ENCODE measurements around the gene OR5P2.
"Not testable (repeated sequence)": the region's sequence is repeated elsewhere in the genome, so short reads cannot be mapped to it uniquely, and the experiment has no call there.

Gene OR5P2

DNA sequence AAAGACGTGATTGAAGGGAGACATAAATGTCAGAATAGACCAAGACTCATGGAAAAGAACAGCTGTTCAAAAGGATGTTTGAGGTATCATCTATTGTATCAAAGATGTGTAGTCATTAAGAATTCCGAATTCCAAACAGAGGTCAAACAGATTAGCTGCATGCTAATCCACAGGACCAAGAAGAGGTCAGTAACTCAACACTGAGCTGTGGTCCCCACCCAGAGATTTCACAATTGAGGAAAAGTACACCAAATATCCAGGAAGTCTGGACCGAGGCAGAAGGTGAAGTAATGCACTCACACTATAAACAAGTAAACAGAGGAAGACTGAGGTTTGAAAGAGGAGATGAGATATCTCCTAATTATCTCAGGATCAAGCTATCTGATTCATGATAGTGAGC is 29.6 kb upstream of the OR5P2 start:
- TF ChIP-seq, protein P1, sequence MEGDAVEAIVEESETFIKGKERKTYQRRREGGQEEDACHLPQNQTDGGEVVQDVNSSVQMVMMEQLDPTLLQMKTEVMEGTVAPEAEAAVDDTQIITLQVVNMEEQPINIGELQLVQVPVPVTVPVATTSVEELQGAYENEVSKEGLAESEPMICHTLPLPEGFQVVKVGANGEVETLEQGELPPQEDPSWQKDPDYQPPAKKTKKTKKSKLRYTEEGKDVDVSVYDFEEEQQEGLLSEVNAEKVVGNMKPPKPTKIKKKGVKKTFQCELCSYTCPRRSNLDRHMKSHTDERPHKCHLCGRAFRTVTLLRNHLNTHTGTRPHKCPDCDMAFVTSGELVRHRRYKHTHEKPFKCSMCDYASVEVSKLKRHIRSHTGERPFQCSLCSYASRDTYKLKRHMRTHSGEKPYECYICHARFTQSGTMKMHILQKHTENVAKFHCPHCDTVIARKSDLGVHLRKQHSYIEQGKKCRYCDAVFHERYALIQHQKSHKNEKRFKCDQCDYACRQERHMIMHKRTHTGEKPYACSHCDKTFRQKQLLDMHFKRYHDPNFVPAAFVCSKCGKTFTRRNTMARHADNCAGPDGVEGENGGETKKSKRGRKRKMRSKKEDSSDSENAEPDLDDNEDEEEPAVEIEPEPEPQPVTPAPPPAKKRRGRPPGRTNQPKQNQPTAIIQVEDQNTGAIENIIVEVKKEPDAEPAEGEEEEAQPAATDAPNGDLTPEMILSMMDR (IDR thresholded peaks at IDR 0.05; ENCODE audit: low read depth, low read length): no peak
- in situ Hi-C loops (cut with HindIII; ENCODE audit: low sequenced_read_pairs): no loop called here
- H3K4me3 ChIP-seq (ENCODE audit: low read depth, low read length): no peak overlapping the region
- DNase-seq (ENCODE audit: low read depth, low spot score): no peak

DNA sequence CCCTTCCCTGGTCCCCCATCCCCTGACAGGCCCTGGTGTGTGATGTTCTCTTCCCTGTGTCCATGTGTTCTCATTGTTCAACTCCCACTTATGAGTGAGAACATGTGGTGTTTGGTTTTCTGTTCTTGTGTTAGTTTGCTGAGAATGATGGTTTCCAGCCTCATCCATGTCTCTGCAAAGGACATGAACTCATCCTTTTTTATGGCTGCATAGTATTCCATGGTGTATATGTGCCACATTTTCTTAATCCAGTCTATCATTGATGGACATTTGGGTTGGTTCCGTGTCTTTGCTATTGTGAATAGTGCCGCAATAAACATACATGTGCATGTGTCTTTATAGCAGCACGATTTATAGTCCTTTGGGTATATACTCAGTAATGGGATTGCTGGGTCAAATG is 23.7 kb upstream of the OR5P2 start:
- in situ Hi-C loops (cut with HindIII; ENCODE audit: low sequenced_read_pairs); DNase-seq (ENCODE audit: low read depth, low spot score); H3K4me3 ChIP-seq (ENCODE audit: low read depth, low read length): not testable (repeated sequence)

DNA sequence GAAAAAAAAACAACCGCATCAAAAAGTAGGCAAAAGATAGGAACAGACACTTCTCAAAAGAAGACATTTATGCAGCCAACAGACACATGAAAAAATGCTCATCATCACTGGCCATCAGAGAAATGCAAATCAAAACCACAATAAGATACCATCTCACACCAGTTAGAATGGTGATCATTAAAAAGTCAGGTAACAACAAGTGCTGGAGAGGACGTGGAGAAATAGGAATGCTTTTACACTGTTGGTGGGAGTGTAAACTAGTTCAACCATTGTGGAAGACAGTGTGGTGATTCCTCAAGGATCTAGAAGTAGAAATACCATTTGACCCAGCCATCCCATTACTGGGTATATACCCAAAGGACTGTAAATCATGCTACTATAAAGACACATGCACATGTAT is 18.2 kb upstream of the OR5P2 start:
- DNase-seq (ENCODE audit: low read depth, low spot score); H3K4me3 ChIP-seq (ENCODE audit: low read depth, low read length); in situ Hi-C loops (cut with HindIII; ENCODE audit: low sequenced_read_pairs): not testable (repeated sequence)

DNA sequence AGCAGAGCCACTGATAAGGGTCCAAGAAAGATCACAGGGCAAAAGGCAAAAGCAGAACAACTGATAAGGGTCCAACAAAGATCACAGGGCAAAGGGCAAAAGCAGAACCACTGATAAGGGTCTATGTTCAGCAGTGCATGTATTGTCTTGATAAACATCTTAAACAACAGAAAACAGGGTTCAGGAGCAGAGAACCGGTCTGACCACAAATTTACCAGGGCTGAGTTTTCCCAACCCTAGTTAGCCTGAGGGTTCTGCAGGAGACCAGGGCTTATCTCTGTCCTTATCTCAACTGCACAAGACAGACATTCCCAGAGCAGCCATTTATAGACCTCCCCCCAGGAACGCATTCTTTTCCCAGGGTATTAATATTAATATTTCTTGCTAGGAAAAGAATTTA is 13.6 kb upstream of the OR5P2 start:
- in situ Hi-C loops (cut with HindIII; ENCODE audit: low sequenced_read_pairs); H3K4me3 ChIP-seq (ENCODE audit: low read depth, low read length); DNase-seq (ENCODE audit: low read depth, low spot score): not testable (repeated sequence)

DNA sequence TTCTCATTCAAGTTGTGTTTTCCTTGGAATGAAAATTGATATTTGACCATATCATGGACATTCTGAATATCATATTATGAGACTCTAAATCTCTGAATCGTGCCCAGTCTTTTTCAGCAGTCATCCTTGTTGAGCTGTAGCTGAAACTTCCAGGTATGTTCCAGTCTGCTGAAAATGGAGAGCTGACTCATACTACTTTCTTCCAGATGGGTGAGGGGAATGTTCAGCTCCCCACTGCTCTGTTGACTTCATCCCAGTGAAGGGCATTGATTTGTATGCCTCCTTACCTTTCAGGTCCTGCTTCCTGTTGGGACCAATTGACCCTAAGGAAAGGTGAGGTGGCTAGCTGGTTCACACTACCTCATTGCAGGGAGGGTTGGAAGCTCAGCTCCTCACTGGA is 3.5 kb downstream of the OR5P2 start:
- DNase-seq (ENCODE audit: low read depth, low spot score): no peak
- no peak overlapping the region for H3K4me3 ChIP-seq (ENCODE audit: low read depth, low read length)
- in situ Hi-C loops (cut with HindIII; ENCODE audit: low sequenced_read_pairs): no loop called here
- TF ChIP-seq, protein P1 (IDR thresholded peaks at IDR 0.05; ENCODE audit: low read depth, low read length): no peak

DNA sequence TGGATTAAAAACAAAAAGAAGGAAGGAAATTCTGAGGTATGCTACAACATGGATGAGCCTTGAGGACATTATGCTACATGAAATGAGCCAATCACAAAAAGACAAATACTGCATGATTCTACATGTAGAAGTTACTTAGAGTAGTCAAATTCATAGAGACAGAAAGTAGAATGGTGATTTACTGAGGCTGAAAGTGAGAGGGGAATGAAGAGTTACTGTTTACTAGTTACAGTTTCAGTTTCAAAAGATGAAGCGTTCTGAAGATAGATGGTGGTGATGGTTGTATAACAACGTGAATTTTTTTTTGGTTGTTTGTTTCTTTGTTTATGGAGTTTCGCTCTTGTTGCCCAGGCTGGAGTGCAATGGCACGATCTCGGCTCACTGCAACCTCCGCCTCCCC is 9.5 kb downstream of the OR5P2 start:
- no peak for DNase-seq (ENCODE audit: low read depth, low spot score)
- H3K4me3 ChIP-seq (ENCODE audit: low read depth, low read length): no peak overlapping the region
- in situ Hi-C loops (cut with HindIII; ENCODE audit: low sequenced_read_pairs): no loop called here

DNA sequence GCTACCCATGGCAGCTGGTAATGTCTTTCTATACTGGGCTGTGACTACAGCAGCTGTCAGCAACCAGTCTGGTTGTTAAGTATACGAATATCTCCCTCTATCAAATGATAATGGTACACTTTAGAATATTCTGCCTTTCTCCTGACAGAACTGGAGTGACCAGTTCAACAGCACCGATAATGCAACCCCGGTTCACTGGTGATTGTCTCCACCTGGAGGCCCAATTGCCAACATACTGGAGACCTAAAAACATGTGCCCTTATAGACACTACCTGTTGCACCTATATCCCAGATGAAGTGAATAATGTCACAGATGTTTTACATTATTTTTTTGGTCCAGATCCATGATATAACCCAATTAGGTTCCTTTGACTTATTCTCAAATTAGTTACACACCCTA is 21.1 kb downstream of the OR5P2 start:
- H3K4me3 ChIP-seq (ENCODE audit: low read depth, low read length): no peak overlapping the region
- in situ Hi-C loops (cut with HindIII; ENCODE audit: low sequenced_read_pairs): no loop called here

More for the DNA sequence above, 9.5 kb downstream of the OR5P2 start:
- TF ChIP-seq, protein P1 (IDR thresholded peaks at IDR 0.05; ENCODE audit: low read depth, low read length): no peak

DNA sequence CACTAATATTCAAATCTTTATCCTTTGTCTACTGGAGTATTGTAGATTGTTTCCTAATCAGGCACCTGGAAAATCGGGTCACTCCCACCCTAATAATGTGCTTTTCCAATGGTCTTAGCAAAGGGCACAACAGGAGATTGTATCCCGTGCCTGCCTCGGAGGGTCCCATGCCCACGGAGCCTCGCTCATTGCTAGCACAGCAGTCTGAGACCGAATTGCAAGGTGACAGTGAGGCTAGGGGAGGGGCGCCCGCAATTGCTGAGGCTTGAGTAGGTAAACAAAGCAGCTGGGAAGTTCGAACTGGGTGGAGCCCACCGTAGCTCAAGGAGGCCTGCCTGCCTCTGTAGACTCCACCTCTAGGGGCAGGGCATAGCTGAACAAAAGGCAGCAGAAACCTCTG is 32.4 kb downstream of the OR5P2 start:
- DNase-seq (ENCODE audit: low read depth, low spot score); in situ Hi-C loops (cut with HindIII; ENCODE audit: low sequenced_read_pairs); H3K4me3 ChIP-seq (ENCODE audit: low read depth, low read length): not testable (repeated sequence)

More for the DNA sequence above, 21.1 kb downstream of the OR5P2 start:
- TF ChIP-seq, protein P1 (IDR thresholded peaks at IDR 0.05; ENCODE audit: low read depth, low read length): no peak
- no peak for DNase-seq (ENCODE audit: low read depth, low spot score)

DNA sequence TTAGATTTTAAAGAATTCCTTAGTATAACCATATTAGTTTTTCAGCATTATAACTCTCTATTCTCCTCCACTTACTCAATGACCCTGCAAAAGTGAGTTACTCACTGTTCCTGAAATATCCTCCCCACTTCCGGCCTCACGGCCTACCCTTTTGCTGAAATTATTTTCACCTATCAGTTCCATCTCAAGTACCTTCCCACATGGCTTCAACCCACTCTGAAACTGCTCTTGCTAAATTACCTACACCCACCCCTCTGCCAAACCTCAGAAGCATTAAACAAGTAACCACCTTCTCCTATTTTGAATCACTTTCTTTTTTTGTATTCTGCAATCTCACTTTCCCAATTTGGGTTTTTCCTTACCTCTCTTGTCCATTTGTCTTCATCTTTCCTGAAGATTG is 37.7 kb downstream of the OR5P2 start:
- in situ Hi-C loops (cut with HindIII; ENCODE audit: low sequenced_read_pairs): no loop called here
- no peak for DNase-seq (ENCODE audit: low read depth, low spot score)
- no peak overlapping the region for H3K4me3 ChIP-seq (ENCODE audit: low read depth, low read length)
- TF ChIP-seq, protein P1 (IDR thresholded peaks at IDR 0.05; ENCODE audit: low read depth, low read length): no peak

All from astrocyte of the spinal cord (primary cell).